ENCODE data around the gene SMIM36. TPM values are rescaled to one million over a fixed set of nuclear protein-coding genes. Genes with fewer than 3 reads are reported as not detected.
"Not testable (repeated sequence)": the region's sequence is repeated elsewhere in the genome, so short reads cannot be mapped to it uniquely, and the experiment has no call there.

Gene SMIM36
- total RNA-seq, 3 donors from 2014 or later: not detected

DNA sequence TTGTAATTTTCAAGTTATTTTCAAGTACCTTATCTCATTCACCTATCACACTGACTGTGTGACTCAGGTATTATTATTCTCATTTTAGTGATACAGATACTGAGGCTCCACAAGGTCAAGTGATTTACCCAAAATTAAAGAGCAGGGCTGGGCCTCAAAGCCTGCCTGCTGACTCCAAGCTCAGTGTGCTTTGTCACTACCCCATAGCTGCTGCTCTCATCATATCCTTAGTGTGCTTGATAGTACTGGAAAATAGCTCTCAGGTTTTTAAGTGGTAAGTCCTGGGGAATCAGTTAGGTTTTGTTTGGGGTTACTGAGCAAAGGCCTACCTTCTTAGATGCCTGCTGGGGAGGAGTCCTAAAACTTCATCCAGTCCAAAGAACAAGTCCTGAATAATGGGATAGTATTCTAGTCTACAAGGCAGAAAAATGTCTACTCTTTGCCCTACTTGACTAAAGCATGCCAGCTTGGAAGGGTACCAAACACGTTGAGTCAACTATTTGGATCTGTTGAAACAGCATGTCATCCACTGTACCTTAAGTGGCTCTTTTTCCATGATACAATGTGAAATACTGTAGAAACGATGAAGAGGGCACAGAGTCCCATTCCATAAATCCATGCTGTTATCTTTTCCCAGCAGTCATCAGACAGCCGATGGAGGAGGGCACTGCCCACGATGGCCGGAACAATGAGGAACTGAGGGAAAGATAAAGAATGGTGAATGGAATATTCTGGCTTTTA is 100.4 kb downstream of the SMIM36 start:
- intact Hi-C loops (cut with DNase I; ENCODE audit: low total_unique reads): no loop called here

DNA sequence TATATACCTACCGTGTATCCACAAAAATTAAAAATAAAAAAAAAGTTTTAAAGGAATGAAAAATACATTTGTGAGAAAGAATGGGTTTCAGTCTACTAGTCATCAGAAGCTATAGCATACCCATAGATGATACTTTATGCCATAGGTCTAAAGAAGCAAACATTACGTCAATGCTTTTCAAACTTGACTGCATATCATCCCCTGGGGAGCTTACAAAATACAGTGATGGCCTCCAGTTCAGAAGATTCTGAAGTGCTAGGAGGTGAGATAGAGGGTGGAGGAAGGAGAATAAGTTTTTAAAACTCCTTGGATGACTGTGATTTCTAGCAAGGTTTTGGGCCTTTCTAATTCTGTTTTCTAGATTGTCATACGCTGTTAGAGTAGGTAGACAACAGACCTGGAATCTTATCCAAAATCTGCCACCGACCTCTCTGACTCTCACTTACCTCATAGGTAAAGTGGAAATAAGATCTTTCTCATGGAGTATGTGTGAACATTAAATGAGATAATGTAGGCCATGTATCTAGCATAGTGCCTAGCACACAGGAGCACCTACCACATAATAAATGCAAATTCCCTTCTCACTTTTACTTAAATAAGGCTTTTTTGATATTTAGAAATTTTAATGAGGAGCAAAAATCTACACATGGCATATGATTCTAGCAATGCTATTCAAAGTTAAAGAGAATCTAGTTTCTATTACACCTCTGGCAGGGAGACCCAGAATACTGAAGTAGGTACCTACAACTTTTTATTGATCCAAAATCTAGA is 102.0 kb downstream of the SMIM36 start:
- no peaks in the 10 kb centered on the region for H3K9me3 ChIP-seq
- TF ChIP-seq POLR2A (IDR thresholded peaks at IDR 0.05): no peak
- TF ChIP-seq POLR2AphosphoS5 (IDR thresholded peaks at IDR 0.05): no peak
- TF ChIP-seq, protein P1, sequence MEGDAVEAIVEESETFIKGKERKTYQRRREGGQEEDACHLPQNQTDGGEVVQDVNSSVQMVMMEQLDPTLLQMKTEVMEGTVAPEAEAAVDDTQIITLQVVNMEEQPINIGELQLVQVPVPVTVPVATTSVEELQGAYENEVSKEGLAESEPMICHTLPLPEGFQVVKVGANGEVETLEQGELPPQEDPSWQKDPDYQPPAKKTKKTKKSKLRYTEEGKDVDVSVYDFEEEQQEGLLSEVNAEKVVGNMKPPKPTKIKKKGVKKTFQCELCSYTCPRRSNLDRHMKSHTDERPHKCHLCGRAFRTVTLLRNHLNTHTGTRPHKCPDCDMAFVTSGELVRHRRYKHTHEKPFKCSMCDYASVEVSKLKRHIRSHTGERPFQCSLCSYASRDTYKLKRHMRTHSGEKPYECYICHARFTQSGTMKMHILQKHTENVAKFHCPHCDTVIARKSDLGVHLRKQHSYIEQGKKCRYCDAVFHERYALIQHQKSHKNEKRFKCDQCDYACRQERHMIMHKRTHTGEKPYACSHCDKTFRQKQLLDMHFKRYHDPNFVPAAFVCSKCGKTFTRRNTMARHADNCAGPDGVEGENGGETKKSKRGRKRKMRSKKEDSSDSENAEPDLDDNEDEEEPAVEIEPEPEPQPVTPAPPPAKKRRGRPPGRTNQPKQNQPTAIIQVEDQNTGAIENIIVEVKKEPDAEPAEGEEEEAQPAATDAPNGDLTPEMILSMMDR (IDR thresholded peaks at IDR 0.05): no peak
- H3K4me3 ChIP-seq: no peak overlapping the region
- no peak for DNase-seq (ENCODE audit: low spot score in 2 of 2)
- H3K4me1 ChIP-seq: no peaks in the 10 kb centered on the region
- no peaks in the 10 kb centered on the region for H3K27me3 ChIP-seq
- no peak overlapping the region for H3K27ac ChIP-seq
- intact Hi-C loops (cut with DNase I; ENCODE audit: low total_unique reads): no loop called here
- peaks cover 4% of the 10 kb centered on the region for H3K36me3 ChIP-seq

More for the DNA sequence above, 100.4 kb downstream of the SMIM36 start:
- Histone ChIP-seq H3K27ac (no peak overlapping the region), H3K4me1 (no peaks in the 10 kb centered on the region), H3K27me3 (no peaks in the 10 kb centered on the region), H3K9me3 (no peaks in the 10 kb centered on the region), H3K36me3 (peaks cover 4% of the 10 kb centered on the region), H3K4me3 (no peak overlapping the region)
- no peak for DNase-seq (ENCODE audit: low spot score in 2 of 2)
- no peak for TF ChIP-seq POLR2A (IDR thresholded peaks at IDR 0.05)
- TF ChIP-seq POLR2AphosphoS5 (IDR thresholded peaks at IDR 0.05): no peak
- TF ChIP-seq, protein P1 (IDR thresholded peaks at IDR 0.05): no peak

DNA sequence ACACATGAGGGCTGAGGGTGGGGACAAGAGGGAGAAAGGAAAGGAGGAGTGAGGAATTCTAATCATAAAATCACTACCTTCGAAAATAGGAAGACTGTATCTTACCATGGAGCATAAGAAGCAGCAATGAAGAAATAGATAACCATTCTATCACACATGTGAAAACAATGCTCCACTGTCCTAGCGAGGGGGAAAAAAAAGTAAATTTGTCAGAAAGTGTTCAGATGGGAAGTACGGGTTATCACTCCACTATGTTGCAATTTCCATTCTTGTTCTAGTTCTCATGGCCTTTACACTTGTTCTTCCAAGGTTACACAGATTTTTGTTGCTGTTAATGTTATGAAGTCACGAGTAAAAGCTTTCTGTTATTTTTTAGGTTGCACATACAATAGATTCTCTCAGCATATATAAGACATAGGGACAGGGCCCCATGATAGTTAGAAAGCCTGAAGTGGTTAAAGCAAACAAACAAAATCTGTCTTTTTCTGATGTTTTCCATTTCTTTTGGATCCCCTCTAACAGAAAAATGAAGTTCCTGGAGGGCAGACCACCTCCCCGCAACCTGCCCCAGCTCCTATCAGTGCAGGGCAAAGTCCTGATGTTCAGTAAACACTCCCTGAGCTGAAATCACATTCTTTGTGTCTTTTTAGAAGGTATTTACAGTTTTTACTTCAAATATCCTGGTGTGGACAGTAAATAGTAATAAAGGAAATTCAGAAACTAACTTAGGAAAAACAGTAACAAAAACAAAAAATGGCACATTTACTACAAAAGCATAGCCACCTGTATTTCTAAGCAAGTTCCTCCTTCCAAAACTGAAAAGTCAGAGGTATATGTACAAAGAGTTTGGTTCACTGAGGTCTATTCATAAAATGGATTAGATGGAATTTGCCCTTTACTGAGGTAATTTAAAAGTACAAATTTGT is 103.3 kb downstream of the SMIM36 start:
- intact Hi-C loops (cut with DNase I; ENCODE audit: low total_unique reads): no loop called here
- no peak for DNase-seq (ENCODE audit: low spot score in 2 of 2)
- Histone ChIP-seq H3K9me3 (no peaks in the 10 kb centered on the region), H3K4me3 (no peak overlapping the region), H3K4me1 (no peaks in the 10 kb centered on the region), H3K27ac (no peak overlapping the region), H3K27me3 (no peaks in the 10 kb centered on the region), H3K36me3 (peaks cover 4% of the 10 kb centered on the region)
- TF ChIP-seq POLR2A (IDR thresholded peaks at IDR 0.05) (no peak), POLR2AphosphoS5 (IDR thresholded peaks at IDR 0.05) (no peak)
- TF ChIP-seq, protein P1 (IDR thresholded peaks at IDR 0.05): no peak

DNA sequence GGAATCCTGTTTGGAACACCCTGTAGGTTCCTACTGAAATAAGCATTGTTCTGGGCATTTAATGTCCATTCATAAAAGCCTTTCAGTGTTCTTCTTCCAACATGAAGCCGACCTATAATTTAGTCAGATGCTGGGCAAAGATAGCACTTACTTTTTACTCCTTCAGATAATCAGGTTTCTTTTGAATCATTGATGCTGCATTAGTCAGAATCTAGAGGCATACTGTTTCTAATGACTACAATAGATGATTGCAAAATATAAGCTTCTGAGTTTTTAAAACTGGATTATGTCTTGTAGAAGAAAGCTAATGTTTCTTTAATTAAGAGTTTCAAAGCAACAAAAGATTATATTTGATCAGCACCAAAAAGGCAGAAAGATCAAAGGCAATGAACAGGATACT is 105.7 kb downstream of the SMIM36 start:
- H3K9me3 ChIP-seq: no peaks in the 10 kb centered on the region
- TF ChIP-seq POLR2A (IDR thresholded peaks at IDR 0.05) (no peak), POLR2AphosphoS5 (IDR thresholded peaks at IDR 0.05) (no peak)
- TF ChIP-seq, protein P1 (IDR thresholded peaks at IDR 0.05): no peak
- no peak overlapping the region for H3K4me3 ChIP-seq
- H3K27me3 ChIP-seq: no peaks in the 10 kb centered on the region
- intact Hi-C loops (cut with DNase I; ENCODE audit: low total_unique reads): no loop called here
- H3K4me1 ChIP-seq: no peaks in the 10 kb centered on the region
- no peak overlapping the region for H3K27ac ChIP-seq
- peaks cover 4% of the 10 kb centered on the region for H3K36me3 ChIP-seq
- DNase-seq (ENCODE audit: low spot score in 2 of 2): no peak

DNA sequence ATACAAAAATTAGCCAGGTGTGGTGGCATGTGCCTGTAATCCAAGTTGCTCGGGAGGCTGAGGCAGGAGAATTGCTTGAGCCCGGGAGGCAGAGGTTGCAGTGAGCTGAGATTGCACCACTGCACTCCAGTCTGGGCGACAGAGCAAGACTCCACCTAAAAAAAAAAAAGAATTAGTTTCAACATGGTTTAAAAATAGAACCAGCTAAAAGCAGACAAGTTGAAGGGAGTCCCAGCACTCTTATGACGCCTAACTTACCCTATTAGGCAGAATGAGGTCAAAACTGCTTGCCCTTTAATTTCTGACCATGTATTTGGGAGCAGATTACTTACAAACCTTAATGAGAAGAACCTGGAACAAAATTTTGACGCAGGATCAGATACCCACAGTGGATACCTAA is 107.1 kb downstream of the SMIM36 start:
- DNase-seq (ENCODE audit: low spot score in 2 of 2); H3K27me3 ChIP-seq; H3K36me3 ChIP-seq; H3K4me3 ChIP-seq; intact Hi-C loops (cut with DNase I; ENCODE audit: low total_unique reads); H3K9me3 ChIP-seq; H3K4me1 ChIP-seq; H3K27ac ChIP-seq: not testable (repeated sequence)
